Neural cell (in vitro differentiated cells): Measurements from ENCODE around the gene CAPN12.

Experiments used
- EZH2 ChIP-seq: fragments of 200-600, 300-800 bp; shearing (Covaris generic), sonication (generic); IDR thresholded peaks from 2 replicates; pipeline ENCODE4 v1.6.1; 2014; ENCODE audit warnings: antibody characterized with exemption, low read length, borderline replicate concordance, mild to moderate bottlenecking; ENCODE audit not compliant: insufficient read depth, poor library complexity, severe bottlenecking
- POLR2AphosphoS5 ChIP-seq: IDR thresholded peaks from 2 replicates; pipeline ENCODE4 v1.6.1; 2012

GRCh38 chr19:38697641-38698071, 46.6 kb downstream of the CAPN12 start:
- TF ChIP-seq POLR2AphosphoS5 (no peak), EZH2 (no peak)
